HEK293 (cell line): Measurements from ENCODE around the gene VWDE.
A peak's percentile ranks its signal among the peaks of the same experiment; 100 is the strongest.

ENCODE experiments used
- CTCF ChIA-PET: fragments of 350-600 bp; formaldehyde crosslinking; extraction: SDS; loops from one replicate; lab custom pipeline; 2021; ENCODE audit warnings: antibody characterized with exemption; lab: Yijun Ruan, JAX
- POLR2A ChIA-PET: fragments of 300-600 bp; formaldehyde crosslinking; extraction: SDS; loops from one replicate; lab custom pipeline; 2020; ENCODE audit warnings: antibody characterized with exemption, inconsistent platforms; lab: Yijun Ruan, JAX
- H3K27ac ChIP-seq: fragments of 200-500 bp; sonication (Bioruptor generic); 2 replicates; pipeline ENCODE4 v1.5.1; 2014; ENCODE audit warnings: low read depth, low read length, control low read depth, inconsistent platforms; ENCODE audit errors: extremely low read depth
- H3K36me3 ChIP-seq, 2 experiments: fragments of 200-500 bp in 1 of 2; sonication (Bioruptor generic) in 1 of 2; 1 replicate in 1 of 2; 2 replicates in 1 of 2; pipeline ENCODE4 v1.5.1; 2014 to 2017; ENCODE audit warnings: inconsistent platforms in 2 of 2, low read length in 2 of 2; ENCODE audit not compliant: control insufficient read depth in 2 of 2, insufficient read depth in 1 of 2
- H3K4me1 ChIP-seq: fragments of 200-500 bp; sonication (Bioruptor generic); 2 replicates; pipeline ENCODE4 v1.5.1; 2014; ENCODE audit warnings: mild to moderate bottlenecking, low read length, inconsistent platforms; ENCODE audit not compliant: control insufficient read depth, insufficient read depth
- H3K4me3 ChIP-seq: 2 replicates; pipeline ENCODE4 v1.5.1; 2011; ENCODE audit warnings: low read depth, mild to moderate bottlenecking, control low read depth, low read length, moderate library complexity
- H3K9me3 ChIP-seq: fragments of 200-500 bp; sonication (Bioruptor generic); 2 replicates; pipeline ENCODE4 v1.5.1; 2014; ENCODE audit warnings: low read depth, low read length, inconsistent platforms; ENCODE audit not compliant: control insufficient read depth, insufficient read depth
- OVOL3 ChIP-seq: fragments of 450-650 bp; formaldehyde crosslinking; IDR thresholded peaks from 2 replicates; pipeline ENCODE4 v1.5.1; 2016; ENCODE audit warnings: missing biosample characterization, missing genetic modification characterization
- SCRT1 ChIP-seq: fragments of 450-650 bp; formaldehyde crosslinking; IDR thresholded peaks from 2 replicates; pipeline ENCODE4 v1.5.1; 2016; ENCODE audit warnings: missing biosample characterization, missing genetic modification characterization, borderline replicate concordance
- YY2 ChIP-seq: fragments of 450-650 bp; formaldehyde crosslinking; IDR thresholded peaks from 2 replicates; pipeline ENCODE4 v1.5.1; 2016; ENCODE audit warnings: missing biosample characterization, missing genetic modification characterization
- ZBTB20 ChIP-seq: fragments of 450-650 bp; formaldehyde crosslinking; IDR thresholded peaks from 2 replicates; pipeline ENCODE4 v1.5.1; 2016; ENCODE audit warnings: missing biosample characterization, missing genetic modification characterization
- ZBTB7A ChIP-seq: fragments of 450-650 bp; formaldehyde crosslinking; IDR thresholded peaks from 2 replicates; pipeline ENCODE4 v1.5.1; 2016; ENCODE audit warnings: low read depth, missing biosample characterization, missing genetic modification characterization
- ZFHX2 ChIP-seq: fragments of 450-650 bp; formaldehyde crosslinking; conservative IDR thresholded peaks from 2 replicates; pipeline ENCODE4 v1.5.1; 2016; ENCODE audit warnings: missing biosample characterization, missing genetic modification characterization
- ZNF121 ChIP-seq: fragments of 450-650 bp; formaldehyde crosslinking; IDR thresholded peaks from 2 replicates; pipeline ENCODE4 v1.5.1; 2016; ENCODE audit warnings: missing biosample characterization, missing genetic modification characterization
- ZNF223 ChIP-seq: fragments of 450-650 bp; formaldehyde crosslinking; IDR thresholded peaks from 2 replicates; pipeline ENCODE4 v1.5.1; 2016; ENCODE audit warnings: missing biosample characterization, missing genetic modification characterization
- ZNF335 ChIP-seq: fragments of 450-650 bp; formaldehyde crosslinking; conservative IDR thresholded peaks from 2 replicates; pipeline ENCODE4 v1.5.1; 2016; ENCODE audit warnings: missing biosample characterization, missing genetic modification characterization
- ZNF426 ChIP-seq: fragments of 450-650 bp; formaldehyde crosslinking; IDR thresholded peaks from 2 replicates; pipeline ENCODE4 v1.5.1; 2017; ENCODE audit warnings: missing biosample characterization, missing genetic modification characterization, mild to moderate bottlenecking, inconsistent platforms, moderate library complexity
- ZNF654 ChIP-seq: fragments of 450-650 bp; formaldehyde crosslinking; IDR thresholded peaks from 2 replicates; pipeline ENCODE4 v1.5.1; 2016; ENCODE audit warnings: low read depth, missing biosample characterization, missing genetic modification characterization
- ZNF677 ChIP-seq: fragments of 450-650 bp; IDR thresholded peaks from 2 replicates; pipeline ENCODE4 v1.5.0; 2018; ENCODE audit warnings: missing biosample characterization, mild to moderate bottlenecking, missing genetic modification characterization, moderate library complexity
- ZNF747 ChIP-seq: fragments of 450-650 bp; formaldehyde crosslinking; IDR thresholded peaks from 2 replicates; pipeline ENCODE4 v1.5.1; 2016; ENCODE audit warnings: missing biosample characterization, missing genetic modification characterization
- TF ChIP-seq, protein P1 (sequence below): fragments of 450-650 bp; formaldehyde crosslinking; IDR thresholded peaks from 2 replicates; pipeline ENCODE4 v1.5.1; 2016; ENCODE audit warnings: missing biosample characterization, missing genetic modification characterization
- TF ChIP-seq, protein P2 (sequence below): fragments of 450-650 bp; formaldehyde crosslinking; IDR thresholded peaks from 2 replicates; pipeline ENCODE4 v1.5.1; 2016; ENCODE audit warnings: missing biosample characterization, missing genetic modification characterization
- TF ChIP-seq, protein P3 (sequence below): fragments of 450-650 bp; formaldehyde crosslinking; optimal IDR thresholded peaks from 2 replicates; pipeline ENCODE3; 2016; ENCODE audit warnings: missing biosample characterization, mild to moderate bottlenecking, missing genetic modification characterization

The VWDE gene

DNA sequence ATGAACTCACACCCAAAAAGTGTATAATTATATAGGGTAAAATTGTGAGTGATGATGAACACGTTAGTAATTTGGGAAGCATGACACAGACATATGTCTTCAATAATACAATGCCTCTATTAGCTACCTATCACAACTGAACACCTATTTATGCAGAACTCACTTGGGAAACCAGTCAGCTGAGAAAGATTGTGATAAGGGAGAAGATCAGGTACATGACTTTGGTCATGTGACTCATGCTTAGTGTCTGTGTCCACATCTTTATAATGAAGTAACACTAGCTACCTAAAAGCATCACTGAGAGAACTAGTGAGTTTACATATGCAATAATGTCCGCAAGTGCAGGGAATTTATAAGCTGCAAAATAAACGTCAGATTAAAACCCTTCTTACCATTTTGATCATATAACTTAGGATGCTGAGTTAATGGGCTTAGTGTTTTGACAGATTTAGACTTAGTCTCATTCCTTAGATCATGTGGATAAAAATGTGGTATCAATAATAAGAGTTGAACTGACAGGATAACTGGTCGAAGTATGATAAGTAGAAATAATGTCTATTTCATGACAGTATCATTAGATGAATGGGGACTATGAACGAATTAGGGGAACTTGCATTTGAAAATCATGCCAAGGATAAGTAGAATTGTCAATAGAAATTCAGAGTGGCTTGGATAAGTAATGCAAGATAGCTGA, 11.6 kb downstream of the VWDE start (continued):
- TF ChIP-seq, protein P1, sequence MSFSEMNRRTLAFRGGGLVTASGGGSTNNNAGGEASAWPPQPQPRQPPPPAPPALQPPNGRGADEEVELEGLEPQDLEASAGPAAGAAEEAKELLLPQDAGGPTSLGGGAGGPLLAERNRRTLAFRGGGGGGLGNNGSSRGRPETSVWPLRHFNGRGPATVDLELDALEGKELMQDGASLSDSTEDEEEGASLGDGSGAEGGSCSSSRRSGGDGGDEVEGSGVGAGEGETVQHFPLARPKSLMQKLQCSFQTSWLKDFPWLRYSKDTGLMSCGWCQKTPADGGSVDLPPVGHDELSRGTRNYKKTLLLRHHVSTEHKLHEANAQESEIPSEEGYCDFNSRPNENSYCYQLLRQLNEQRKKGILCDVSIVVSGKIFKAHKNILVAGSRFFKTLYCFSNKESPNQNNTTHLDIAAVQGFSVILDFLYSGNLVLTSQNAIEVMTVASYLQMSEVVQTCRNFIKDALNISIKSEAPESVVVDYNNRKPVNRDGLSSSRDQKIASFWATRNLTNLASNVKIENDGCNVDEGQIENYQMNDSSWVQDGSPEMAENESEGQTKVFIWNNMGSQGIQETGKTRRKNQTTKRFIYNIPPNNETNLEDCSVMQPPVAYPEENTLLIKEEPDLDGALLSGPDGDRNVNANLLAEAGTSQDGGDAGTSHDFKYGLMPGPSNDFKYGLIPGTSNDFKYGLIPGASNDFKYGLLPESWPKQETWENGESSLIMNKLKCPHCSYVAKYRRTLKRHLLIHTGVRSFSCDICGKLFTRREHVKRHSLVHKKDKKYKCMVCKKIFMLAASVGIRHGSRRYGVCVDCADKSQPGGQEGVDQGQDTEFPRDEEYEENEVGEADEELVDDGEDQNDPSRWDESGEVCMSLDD (tag by site-specific recombination): no peak
- no peak for TF ChIP-seq ZBTB7A
- no peak for TF ChIP-seq ZBTB20 (tag by site-specific recombination)
- TF ChIP-seq, protein P2, sequence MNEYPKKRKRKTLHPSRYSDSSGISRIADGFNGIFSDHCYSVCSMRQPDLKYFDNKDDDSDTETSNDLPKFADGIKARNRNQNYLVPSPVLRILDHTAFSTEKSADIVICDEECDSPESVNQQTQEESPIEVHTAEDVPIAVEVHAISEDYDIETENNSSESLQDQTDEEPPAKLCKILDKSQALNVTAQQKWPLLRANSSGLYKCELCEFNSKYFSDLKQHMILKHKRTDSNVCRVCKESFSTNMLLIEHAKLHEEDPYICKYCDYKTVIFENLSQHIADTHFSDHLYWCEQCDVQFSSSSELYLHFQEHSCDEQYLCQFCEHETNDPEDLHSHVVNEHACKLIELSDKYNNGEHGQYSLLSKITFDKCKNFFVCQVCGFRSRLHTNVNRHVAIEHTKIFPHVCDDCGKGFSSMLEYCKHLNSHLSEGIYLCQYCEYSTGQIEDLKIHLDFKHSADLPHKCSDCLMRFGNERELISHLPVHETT: no peak
- TF ChIP-seq YY2: no peak
- TF ChIP-seq ZNF747 (tag by site-specific recombination): no peak
- TF ChIP-seq ZNF426: no peak

DNA sequence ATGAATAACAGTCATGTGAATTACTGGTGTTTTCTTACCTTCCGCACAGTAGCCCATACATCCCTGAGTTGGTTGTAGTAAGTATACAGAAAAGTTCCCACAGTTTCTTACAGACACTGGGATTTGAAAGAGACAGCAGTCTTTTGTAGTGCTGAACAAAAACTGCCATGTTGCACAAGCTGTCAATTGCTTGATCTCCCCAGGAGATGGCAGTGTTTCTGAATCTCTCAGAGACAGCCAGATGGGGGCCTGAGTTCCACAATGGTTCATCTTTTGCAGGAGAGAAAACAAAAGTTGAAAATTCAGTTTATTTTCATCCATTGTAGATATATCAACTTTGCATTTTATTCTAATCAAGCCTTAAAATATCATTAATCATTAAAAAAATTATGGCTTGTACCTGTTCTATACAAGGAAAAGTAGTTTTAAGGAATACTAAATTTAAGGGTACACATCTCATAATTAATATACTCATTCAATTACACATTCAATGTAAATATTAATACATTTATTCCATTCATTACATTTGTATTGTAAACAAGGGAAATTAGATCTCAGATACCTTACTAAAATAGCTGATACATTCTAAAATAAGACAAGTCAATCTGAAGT, 14.5 kb downstream of the VWDE start:
- Histone ChIP-seq H3K27ac (no peak overlapping the region), H3K4me3 (no peak overlapping the region), H3K36me3 (no peaks in the 10 kb centered on the region), H3K9me3 (no peaks in the 10 kb centered on the region), H3K4me1 (no peaks in the 10 kb centered on the region)
- TF ChIP-seq ZNF654 (tag by site-specific recombination) (peak; percentile 57), ZNF121 (tag by site-specific recombination) (no peak)
- ChIA-PET POLR2A (no interaction called here), CTCF (interaction anchor here (0.7 to 2.1 kb wide), 18 partner anchors 9 to 1650 kb away, joined by 3 to 12 read pairs (median 4); partner anchors contain the start of gene VWDE)

DNA sequence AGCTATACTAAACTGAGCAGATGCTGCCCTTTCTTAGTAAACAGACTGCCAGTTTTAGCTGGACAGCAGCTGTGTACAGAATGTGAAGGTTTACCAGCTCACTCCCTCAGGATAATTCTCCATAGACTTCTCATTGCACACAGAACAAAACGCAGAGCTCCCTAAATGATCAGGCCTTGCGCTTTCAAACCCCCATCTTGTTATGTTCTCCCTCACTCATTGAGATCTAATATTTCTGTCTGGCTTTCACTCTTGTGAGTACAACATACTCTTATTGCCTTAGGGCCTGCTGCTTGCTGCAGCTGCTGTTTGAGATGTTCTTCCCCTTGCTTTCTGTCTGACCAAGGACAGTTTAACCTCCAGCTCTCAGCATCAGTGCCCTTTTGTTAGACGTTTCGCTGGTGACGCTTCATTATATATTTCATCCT, 17.3 kb downstream of the VWDE start:
- Histone ChIP-seq H3K4me3 (no peak overlapping the region), H3K4me1 (no peaks in the 10 kb centered on the region), H3K9me3 (no peaks in the 10 kb centered on the region), H3K36me3 (no peaks in the 10 kb centered on the region), H3K27ac (no peak overlapping the region)
- CTCF ChIA-PET: interaction anchor here (0.6 to 1.9 kb wide), 3 partner anchors 10 to 72 kb away, joined by 4 to 6 read pairs (median 4); no protein-coding TSS in a partner anchor
- no peak for TF ChIP-seq ZNF677
- TF ChIP-seq OVOL3: no peak
- TF ChIP-seq ZNF335 (tag by site-specific recombination): no peak
- TF ChIP-seq, protein P3, sequence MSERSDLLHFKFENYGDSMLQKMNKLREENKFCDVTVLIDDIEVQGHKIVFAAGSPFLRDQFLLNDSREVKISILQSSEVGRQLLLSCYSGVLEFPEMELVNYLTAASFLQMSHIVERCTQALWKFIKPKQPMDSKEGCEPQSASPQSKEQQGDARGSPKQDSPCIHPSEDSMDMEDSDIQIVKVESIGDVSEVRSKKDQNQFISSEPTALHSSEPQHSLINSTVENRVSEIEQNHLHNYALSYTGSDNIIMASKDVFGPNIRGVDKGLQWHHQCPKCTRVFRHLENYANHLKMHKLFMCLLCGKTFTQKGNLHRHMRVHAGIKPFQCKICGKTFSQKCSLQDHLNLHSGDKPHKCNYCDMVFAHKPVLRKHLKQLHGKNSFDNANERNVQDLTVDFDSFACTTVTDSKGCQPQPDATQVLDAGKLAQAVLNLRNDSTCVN: no peak
- TF ChIP-seq SCRT1: no peak
- TF ChIP-seq ZNF223 (tag by site-specific recombination): no peak
- no peak for TF ChIP-seq ZFHX2
- POLR2A ChIA-PET: no interaction called here
